Stimulated activated CD4-positive, alpha-beta T cell treated with anti-CD3 and anti-CD28 coated beads, Interleukin-12 subunit alpha, Interleukin-12 subunit beta, amount 100 ng/mL, for 24 hours (primary cell): Measurements from ENCODE around the gene DCDC2C.

Source experiments
- DNase-seq, 2 experiments: peaks; one replicate each; pipeline ENCODE4 v3.0.0-alpha.2; 2020; ENCODE audit warnings: low read depth in 2 of 2

The DCDC2C gene

GRCh38 chr2:3895021-3895420 is 191.6 kb downstream of the DCDC2C start:
- DNase-seq, result no peak
